Nephron progenitor cell (in vitro differentiated cells): ENCODE measurements around the gene CARMIL1.
A peak's percentile ranks its signal among the peaks of the same experiment; 100 is the strongest.
"Not testable (repeated sequence)": the region's sequence is repeated elsewhere in the genome, so short reads cannot be mapped to it uniquely, and the experiment has no call there.

ENCODE experiments used
- DNase-seq: peaks from one replicate; pipeline ENCODE4 v3.0.0; 2021
- H3K27ac Mint-ChIP-seq: 2 replicates; pipeline ENCODE4 v1.8.0; 2021; ENCODE audit warnings: mild to moderate bottlenecking, moderate library complexity, mixed read lengths
- H3K27me3 Mint-ChIP-seq: 2 replicates; pipeline ENCODE4 v1.8.0; 2021; ENCODE audit warnings: mild to moderate bottlenecking, low read depth, mixed read lengths; ENCODE audit not compliant: poor library complexity
- H3K36me3 Mint-ChIP-seq: 2 replicates; pipeline ENCODE4 v1.8.0; 2021; ENCODE audit warnings: low read depth, mixed read lengths
- H3K4me1 Mint-ChIP-seq: 2 replicates; pipeline ENCODE4 v1.8.0; 2021; ENCODE audit warnings: mixed read lengths
- H3K4me3 Mint-ChIP-seq: 2 replicates; pipeline ENCODE4 v1.8.0; 2021; ENCODE audit warnings: mild to moderate bottlenecking, moderate library complexity, mixed read lengths
- H3K9me3 Mint-ChIP-seq: 2 replicates; pipeline ENCODE4 v1.8.0; 2021; ENCODE audit warnings: mild to moderate bottlenecking, moderate library complexity, mixed read lengths
- TF ChIP-seq, protein P1 (sequence below): fragments of 200-600 bp; sonication (generic); IDR thresholded peaks from 2 replicates; pipeline ENCODE4 v1.5.0; 2021; ENCODE audit warnings: antibody characterized with exemption

CARMIL1 gene

DNA sequence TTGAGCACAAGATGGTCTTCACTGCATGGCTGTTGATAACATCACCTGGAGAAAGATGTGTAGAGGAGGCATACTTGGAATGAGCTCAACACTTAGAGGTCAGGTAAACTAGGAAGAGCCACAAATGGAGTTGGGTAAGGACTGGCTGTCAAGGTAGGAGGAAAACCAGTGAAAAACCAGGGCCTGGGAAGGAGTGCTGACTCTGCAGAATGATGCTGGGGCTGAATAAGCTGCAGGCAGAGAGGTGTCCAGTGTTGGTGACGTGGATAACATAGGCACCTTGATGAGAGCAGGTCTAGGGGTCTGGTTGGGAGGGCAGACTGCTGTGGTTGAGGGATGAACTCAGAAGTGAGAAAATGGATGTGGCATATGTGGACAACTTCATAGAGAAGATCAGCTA is 160.2 kb downstream of the CARMIL1 start:
- DNase-seq: no peak
- Mint-ChIP-seq H3K4me1 (peaks cover 11% of the 10 kb centered on the region), H3K4me3 (no peak overlapping the region), H3K27me3 (no peaks in the 10 kb centered on the region), H3K27ac (no peak overlapping the region), H3K9me3 (peaks cover under 1% of the 10 kb centered on the region), H3K36me3 (no peaks in the 10 kb centered on the region)
- TF ChIP-seq, protein P1, sequence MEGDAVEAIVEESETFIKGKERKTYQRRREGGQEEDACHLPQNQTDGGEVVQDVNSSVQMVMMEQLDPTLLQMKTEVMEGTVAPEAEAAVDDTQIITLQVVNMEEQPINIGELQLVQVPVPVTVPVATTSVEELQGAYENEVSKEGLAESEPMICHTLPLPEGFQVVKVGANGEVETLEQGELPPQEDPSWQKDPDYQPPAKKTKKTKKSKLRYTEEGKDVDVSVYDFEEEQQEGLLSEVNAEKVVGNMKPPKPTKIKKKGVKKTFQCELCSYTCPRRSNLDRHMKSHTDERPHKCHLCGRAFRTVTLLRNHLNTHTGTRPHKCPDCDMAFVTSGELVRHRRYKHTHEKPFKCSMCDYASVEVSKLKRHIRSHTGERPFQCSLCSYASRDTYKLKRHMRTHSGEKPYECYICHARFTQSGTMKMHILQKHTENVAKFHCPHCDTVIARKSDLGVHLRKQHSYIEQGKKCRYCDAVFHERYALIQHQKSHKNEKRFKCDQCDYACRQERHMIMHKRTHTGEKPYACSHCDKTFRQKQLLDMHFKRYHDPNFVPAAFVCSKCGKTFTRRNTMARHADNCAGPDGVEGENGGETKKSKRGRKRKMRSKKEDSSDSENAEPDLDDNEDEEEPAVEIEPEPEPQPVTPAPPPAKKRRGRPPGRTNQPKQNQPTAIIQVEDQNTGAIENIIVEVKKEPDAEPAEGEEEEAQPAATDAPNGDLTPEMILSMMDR: no peak

DNA sequence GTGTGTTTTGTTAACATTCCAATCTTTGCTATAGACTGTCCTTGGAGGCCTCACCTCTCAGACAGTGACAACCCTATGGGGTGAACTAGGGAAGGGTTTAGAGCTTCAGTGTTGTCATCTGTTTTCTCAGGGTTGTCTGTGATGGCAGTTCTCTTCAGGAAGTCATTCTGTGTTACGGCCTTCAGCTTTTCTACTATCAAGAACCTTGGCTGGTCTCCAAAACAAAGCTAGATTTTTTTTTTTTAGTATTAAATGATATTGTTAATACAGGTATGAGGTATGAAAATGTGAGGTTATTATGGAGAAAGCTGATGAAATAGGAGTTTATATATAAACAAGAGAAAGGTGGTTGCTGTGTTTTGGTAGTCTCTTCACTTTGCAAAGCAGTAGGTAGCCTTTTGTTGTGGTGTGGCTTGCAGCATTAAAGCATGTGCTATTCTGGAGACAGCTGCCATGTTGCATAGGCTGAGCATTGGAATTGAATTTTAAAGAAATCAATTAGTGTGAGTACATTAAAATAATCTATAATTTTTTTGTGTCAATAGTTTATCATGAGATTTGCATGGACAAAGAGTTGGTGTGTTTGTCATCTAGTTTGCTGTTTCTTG is 162.6 kb downstream of the CARMIL1 start:
- H3K27ac Mint-ChIP-seq: peak overlapping the region; percentile 8
- H3K27me3 Mint-ChIP-seq: no peaks in the 10 kb centered on the region
- peaks cover 24% of the 10 kb centered on the region for H3K9me3 Mint-ChIP-seq
- no peak overlapping the region for H3K4me3 Mint-ChIP-seq
- DNase-seq: no peak
- TF ChIP-seq, protein P1: no peak
- peaks cover 15% of the 10 kb centered on the region for H3K36me3 Mint-ChIP-seq
- H3K4me1 Mint-ChIP-seq: peaks cover 11% of the 10 kb centered on the region

DNA sequence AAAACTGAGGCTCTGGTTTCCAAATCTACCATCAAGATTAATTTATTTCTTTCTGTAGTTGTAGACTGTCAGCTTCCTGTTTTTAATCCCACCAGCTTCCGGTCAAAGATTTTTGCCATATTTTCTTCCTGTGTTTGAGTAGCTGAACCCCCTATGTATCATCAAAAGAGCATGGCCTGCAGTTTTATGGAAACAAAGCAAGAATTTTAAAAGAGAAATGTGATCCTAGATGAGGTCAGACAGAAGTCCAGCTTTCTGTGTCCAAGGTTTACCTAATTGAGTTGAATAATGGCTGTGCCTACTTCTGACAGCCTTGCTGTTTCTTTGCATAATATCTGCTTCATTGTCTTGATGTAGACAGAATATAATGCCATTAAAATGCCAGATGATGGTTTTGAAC is 163.7 kb downstream of the CARMIL1 start:
- Mint-ChIP-seq H3K27me3 (no peaks in the 10 kb centered on the region), H3K9me3 (peaks cover 26% of the 10 kb centered on the region), H3K27ac (peak overlapping the region; percentile 44), H3K4me3 (no peak overlapping the region), H3K4me1 (peaks cover 15% of the 10 kb centered on the region), H3K36me3 (peaks cover 15% of the 10 kb centered on the region)
- DNase-seq: no peak
- TF ChIP-seq, protein P1: no peak

DNA sequence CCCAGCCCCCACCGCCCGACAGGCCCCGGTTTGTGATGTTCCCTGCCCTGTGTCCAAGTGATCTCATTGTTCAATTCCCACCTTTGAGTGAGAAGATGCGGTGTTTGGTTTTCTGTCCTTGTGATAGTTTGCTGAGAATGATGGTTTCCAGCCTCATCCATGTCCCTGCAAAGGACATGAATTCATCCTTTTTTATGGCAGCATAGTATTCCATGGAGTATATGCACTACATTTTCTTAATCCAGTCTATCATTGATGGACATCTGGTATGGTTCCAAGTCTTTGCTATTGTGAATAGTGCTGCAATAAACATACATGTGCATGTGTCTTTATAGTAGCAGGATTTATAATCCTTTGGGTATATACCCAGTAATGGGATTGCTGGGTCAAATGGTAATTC is 165.3 kb downstream of the CARMIL1 start:
- Mint-ChIP-seq H3K36me3 (peaks cover 15% of the 10 kb centered on the region), H3K9me3 (peaks cover 27% of the 10 kb centered on the region), H3K4me1 (peaks cover 30% of the 10 kb centered on the region)
- not testable (repeated sequence) for DNase-seq, H3K27me3 Mint-ChIP-seq, H3K4me3 Mint-ChIP-seq, H3K27ac Mint-ChIP-seq

DNA sequence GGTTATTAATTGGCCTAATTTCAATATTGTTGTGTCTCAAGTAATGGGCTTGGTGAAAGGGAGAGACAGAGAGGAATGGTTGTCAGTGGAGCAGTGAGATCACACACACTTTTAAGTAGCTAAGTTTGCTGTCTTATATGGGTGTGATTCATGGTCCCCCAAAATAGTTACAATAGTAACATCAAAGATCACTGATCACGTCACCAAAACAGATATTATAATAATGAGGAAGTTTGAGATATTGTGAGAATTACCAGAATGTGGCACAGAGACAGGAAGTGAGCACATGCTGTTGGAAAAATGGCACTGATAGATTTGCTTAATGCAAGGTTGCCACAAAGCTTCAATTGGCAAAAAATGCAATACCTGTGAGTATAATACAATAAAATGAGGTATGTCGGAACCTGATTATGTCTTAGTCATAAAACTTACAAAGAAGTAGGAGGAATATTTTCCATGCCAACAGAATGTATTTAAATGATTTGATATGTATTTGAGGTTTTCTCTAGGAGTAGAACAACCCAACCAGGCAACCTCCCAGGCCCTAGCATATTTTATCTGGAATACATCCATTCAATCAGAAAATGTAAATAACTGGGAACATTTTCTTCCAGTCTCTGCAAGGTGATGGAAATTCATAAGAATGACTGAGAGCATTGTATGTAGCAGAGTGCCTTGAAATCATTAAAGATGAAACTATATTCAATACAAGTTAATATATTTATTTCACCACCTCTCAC is 167.8 kb downstream of the CARMIL1 start:
- Mint-ChIP-seq H3K27me3 (no peaks in the 10 kb centered on the region), H3K4me1 (peaks cover 40% of the 10 kb centered on the region), H3K36me3 (peaks cover 15% of the 10 kb centered on the region), H3K27ac (no peak overlapping the region), H3K9me3 (peaks cover 27% of the 10 kb centered on the region), H3K4me3 (no peak overlapping the region)
- TF ChIP-seq, protein P1: no peak
- no peak for DNase-seq

DNA sequence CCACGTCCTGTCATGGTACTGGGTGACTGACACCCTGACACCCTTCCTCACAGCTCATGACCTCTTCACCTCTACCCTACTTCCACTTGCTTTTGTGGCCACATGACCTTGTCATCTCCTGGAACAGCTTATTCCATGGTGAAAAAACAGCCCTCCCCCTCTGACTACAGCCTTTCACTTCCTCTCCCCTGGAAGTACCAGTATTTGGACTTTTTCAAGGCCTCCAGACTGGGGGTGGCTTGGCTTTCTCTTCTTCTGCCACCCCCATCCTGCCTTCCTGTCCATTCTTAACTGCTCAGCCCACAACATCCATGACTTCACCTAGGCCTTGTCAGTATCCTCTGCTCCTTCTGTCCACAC is 168.4 kb downstream of the CARMIL1 start:
- DNase-seq: no peak
- Mint-ChIP-seq H3K27ac (peak overlapping the region; percentile 2), H3K27me3 (no peaks in the 10 kb centered on the region), H3K36me3 (peaks cover 15% of the 10 kb centered on the region), H3K4me1 (peaks cover 35% of the 10 kb centered on the region), H3K9me3 (peaks cover 27% of the 10 kb centered on the region), H3K4me3 (no peak overlapping the region)
- TF ChIP-seq, protein P1: no peak
